Fibroblast of villous mesenchyme (primary cell): ENCODE data around the gene SLC38A4. TPM values are rescaled to one million over a fixed set of nuclear protein-coding genes. Genes with fewer than 3 reads are reported as not detected.
A peak's percentile ranks its signal among the peaks of the same experiment; 100 is the strongest.

ENCODE experiments used
- DNase-seq: peaks from one replicate; pipeline ENCODE4 v3.0.0-alpha.2; 2010; ENCODE audit warnings: low read depth
- H3K4me3 ChIP-seq: 2 replicates; pipeline ENCODE4 v1.5.1; 2011; ENCODE audit warnings: low read depth, mild to moderate bottlenecking, low read length
- CTCF ChIP-seq: IDR thresholded peaks from 2 replicates; pipeline ENCODE4 v1.5.1; 2012; ENCODE audit warnings: low read depth, mild to moderate bottlenecking, low read length; ENCODE audit not compliant: insufficient read depth
- total RNA-seq: library from RNA; depleted of rRNA; stranded (reverse); fragments of >200 nt; gene quantifications from 2 replicates; pipeline ENCODE4 v1.2.3, GENCODE V29; 2012

The SLC38A4 gene
- total RNA-seq, 1 donor: 23.7 TPM

GRCh38 chr12:46771268-46771827 is 54.4 kb downstream of the SLC38A4 start:
- H3K4me3 ChIP-seq: no peak overlapping the region
- peak; percentile 58 for DNase-seq
- TF ChIP-seq CTCF: no peak

GRCh38 chr12:46770501-46771183 is 55.2 kb downstream of the SLC38A4 start:
- no peak overlapping the region for H3K4me3 ChIP-seq
- peak; percentile 62 for DNase-seq
- TF ChIP-seq CTCF: no peak

GRCh38 chr12:46764005-46764404 is 61.8 kb downstream of the SLC38A4 start:
- no peak for DNase-seq
- H3K4me3 ChIP-seq: no peak overlapping the region
- TF ChIP-seq CTCF: no peak

- no peak overlapping the region for H3K4me3 ChIP-seq
- no peak for DNase-seq
- no peak for TF ChIP-seq CTCF
Measured at GRCh38 chr12:46763230-46763629, 62.6 kb downstream of the SLC38A4 start.

- TF ChIP-seq CTCF: no peak
- DNase-seq: no peak
- no peak overlapping the region for H3K4me3 ChIP-seq
Measured at GRCh38 chr12:46754550-46754949, 71.2 kb downstream of the SLC38A4 start.

- no peak for TF ChIP-seq CTCF
- no peak overlapping the region for H3K4me3 ChIP-seq
- peak; percentile 81 for DNase-seq
Measured at GRCh38 chr12:46752396-46752795, 73.4 kb downstream of the SLC38A4 start.
